Measurements from ENCODE around the gene SCAMP1.
"Not testable (repeated sequence)": the region's sequence is repeated elsewhere in the genome, so short reads cannot be mapped to it uniquely, and the experiment has no call there.

Gene SCAMP1

GRCh38 chr5:78361631-78361993 lies 1.2 kb downstream of the SCAMP1 start:
- no peak for DNase-seq (ENCODE audit: low read depth in 2 of 2)

DNA sequence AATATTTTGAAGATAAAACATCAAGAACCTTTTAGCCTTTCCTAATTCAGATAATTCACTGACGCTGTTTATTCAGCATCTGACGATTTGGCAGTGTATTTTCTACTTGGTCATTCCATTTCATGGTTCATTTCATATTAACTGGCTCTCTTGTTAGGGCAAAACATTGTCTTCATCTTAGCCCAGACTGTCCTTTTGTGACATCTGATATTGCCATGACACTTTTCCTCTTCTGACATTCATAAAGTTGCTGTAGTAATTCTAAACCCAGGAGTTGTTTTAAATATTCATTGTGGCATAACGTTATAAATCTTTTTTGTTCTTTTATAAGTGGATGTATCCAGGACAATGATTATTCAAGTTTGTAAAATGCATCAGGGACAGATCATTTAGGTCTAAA lies 1.8 kb downstream of the SCAMP1 start:
- DNase-seq (ENCODE audit: low read depth in 2 of 2), result no peak

DNA sequence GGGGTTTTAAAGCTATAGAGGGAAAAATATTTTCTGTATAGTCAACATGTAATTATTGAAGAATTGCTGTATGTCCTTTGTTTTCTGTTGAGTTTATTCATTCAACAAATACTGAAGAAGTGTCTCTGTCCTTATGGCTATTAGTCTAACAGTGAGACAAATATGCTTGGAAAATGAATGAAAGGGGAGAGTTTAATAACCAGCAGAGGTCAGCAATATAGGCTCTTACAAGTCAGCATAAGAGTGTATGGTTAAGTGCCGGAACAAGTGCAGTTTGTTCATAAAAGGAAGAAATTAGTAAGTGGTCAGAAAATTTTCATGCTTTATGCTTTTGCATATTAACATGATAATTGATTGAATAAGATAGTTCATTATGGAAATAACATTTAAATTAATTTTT lies 3.6 kb downstream of the SCAMP1 start:
- DNase-seq (ENCODE audit: low read depth in 2 of 2), result no peak

- no peak for DNase-seq (ENCODE audit: low read depth in 2 of 2)
These were observed 7.0 kb downstream of the SCAMP1 start for GRCh38 chr5:78367318-78367991.

DNA sequence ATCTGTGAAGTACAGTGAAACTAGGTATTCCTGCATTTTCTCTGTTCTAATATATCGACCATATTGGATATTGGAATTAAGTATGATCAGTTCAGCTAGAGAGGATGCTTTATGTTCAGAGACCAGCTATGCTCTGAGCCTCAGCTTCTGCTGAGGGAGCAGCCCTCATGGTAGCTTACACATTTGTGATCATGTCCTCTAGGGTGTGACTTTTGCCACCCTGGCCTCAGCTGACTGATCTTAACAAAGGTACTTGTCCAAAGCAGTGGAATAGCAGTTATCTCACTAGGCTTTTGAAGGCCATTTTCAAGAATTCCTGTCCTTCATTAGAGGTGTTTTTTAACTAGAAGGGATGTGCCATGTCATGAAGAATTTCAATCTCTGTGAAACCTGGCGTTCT lies 9.3 kb downstream of the SCAMP1 start:
- no peak for DNase-seq (ENCODE audit: low read depth in 2 of 2)

- DNase-seq (ENCODE audit: low read depth in 2 of 2), result no peak
These were observed 12.8 kb downstream of the SCAMP1 start for GRCh38 chr5:78373231-78373630.

DNA sequence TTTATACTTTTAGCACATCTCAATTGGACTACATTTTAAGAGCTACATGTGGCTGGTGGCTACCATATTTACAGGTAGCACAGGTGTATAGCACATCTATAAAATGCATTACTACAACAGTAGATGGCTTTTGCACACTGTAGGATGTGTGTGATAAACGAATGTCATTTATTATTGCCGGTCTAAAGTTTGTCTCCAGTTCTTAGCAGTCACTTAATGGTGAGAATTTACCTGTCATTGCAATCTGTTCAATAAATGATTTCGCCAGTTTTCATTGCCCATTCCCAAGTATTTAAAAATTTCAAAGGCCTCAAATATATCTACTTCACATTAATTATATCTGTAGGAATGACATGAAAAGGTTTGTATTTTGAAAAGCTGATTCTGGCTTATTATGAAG lies 15.9 kb downstream of the SCAMP1 start:
- no peak for DNase-seq (ENCODE audit: low read depth in 2 of 2)

DNA sequence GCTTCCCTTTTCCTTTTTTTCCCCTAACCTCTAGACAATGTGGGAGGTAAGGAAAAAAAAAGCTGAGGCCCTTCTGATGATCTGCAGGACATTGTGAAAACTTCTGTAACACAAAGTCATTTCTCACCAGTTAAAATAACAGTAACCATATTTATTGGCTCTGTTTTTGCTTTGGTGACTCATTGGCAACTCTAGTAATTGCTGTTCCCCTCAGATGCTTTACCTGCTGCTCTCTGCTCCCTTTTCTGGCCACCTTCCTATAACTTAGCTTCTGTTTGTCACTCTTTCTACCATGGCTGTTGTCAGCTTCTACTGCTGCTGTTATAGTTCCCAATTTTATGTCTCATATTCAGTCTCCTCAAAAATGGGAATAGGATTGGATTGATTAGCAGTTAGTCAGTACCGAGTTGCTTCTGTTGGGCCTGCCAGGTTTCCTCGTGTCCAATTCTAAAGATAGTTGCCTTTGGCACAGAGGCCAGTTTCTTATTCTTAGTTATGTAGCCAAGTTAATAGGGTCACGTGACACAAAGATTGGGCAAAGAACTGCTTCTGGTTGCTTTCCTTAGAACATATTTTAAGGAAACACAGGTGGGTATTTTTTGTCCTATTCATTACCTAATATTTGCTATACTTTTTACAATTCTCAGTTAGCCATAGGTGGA lies 16.8 kb downstream of the SCAMP1 start:
- no peak for DNase-seq (ENCODE audit: low read depth in 2 of 2)

DNA sequence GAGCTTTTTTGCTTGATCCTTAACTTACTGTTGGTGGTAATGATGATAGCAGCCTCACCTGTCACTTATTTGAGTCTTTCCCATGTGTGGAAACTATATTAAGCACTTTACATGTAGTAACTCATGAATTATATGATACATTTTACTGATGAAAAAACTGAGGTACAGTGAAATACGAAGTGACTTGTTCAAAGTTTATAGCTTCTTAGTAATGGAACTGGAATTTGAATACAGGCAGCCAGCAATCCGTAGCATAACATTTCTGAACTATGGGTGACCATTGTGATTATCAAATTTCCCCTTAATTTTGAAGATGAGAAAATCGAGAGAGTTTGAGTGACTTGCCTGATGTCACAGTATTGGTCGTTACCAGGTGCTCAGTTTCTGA lies 17.3 kb downstream of the SCAMP1 start:
- no peak for DNase-seq (ENCODE audit: low read depth in 2 of 2)

GRCh38 chr5:78387468-78388153 lies 27.2 kb downstream of the SCAMP1 start:
- DNase-seq (ENCODE audit: low read depth in 2 of 2), result no peak

GRCh38 chr5:78391357-78391756 lies 30.9 kb downstream of the SCAMP1 start:
- not testable (repeated sequence) for DNase-seq (ENCODE audit: low read depth in 2 of 2)

GRCh38 chr5:78397831-78398230 lies 37.4 kb downstream of the SCAMP1 start:
- no peak for DNase-seq (ENCODE audit: low read depth in 2 of 2)

DNA sequence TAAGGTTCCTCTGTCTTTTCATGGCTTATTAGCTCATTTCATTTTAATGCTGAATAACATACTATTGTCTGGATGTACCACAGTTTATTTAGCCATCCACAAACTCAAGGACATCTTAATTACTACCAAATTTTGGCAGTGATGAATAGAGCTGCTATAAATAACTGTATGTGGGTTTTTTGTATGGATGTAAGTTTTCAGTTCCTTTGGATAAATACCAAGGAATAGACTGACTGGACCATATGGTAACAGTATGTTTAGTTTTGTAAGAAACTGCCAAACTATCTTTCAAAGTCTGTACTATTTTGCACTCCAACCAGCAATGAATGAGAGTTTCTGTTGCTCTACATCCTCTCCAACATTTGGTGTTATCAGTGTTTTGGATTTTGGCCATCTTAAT lies 38.7 kb downstream of the SCAMP1 start:
- no peak for DNase-seq (ENCODE audit: low read depth in 2 of 2)

DNA sequence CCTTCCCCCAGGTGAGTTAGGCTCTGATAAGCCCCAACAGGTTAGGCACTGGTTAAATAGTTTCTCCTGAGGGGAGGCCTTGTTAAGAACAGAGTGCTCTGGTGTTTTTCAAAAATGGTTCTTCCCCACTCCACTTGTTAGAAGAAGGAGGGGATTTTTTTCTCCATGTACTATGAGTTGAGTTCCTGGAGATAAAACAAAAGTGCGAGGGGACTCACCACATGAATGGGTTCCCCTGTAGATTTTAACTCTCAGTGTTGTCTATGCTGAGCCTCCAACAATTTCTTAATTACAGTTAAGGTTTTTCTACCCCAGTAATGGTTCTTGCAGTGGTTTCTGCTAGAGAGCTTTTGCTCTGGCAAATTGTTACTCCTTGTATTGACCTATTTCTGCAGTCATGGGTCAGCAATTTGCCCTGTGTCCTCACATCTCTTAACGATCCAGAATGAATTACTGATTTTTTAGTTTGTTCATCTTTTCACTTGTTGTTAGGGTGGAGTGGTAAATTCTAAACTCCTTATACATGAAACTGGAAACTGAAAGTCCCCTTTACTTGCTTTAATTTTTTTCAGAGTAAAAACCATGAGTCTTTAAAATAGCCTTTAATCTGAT lies 44.4 kb downstream of the SCAMP1 start:
- DNase-seq (ENCODE audit: low read depth in 2 of 2), result no peak

- DNase-seq (ENCODE audit: low read depth in 2 of 2), result no peak
These were observed 45.7 kb downstream of the SCAMP1 start for GRCh38 chr5:78405829-78406750.

DNA sequence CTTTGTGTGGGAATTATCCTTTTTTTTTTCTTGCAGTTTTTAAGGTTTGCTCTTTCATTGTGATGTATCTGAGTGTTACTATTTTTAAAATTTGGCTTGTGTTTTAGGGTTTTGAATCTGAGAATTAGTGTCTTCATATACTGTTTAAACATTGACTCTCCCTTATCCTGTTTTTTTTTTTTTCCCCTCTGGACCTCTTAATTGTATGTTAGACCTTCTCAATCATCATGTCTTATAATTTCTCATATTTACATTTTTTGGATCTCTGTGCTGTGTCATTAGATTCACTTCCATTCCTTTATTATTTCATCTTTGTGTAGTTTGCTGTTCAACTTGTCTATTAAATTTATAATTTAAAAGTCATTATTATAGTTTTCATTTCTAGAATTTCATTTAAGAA lies 47.0 kb downstream of the SCAMP1 start:
- no peak for DNase-seq (ENCODE audit: low read depth in 2 of 2)

DNA sequence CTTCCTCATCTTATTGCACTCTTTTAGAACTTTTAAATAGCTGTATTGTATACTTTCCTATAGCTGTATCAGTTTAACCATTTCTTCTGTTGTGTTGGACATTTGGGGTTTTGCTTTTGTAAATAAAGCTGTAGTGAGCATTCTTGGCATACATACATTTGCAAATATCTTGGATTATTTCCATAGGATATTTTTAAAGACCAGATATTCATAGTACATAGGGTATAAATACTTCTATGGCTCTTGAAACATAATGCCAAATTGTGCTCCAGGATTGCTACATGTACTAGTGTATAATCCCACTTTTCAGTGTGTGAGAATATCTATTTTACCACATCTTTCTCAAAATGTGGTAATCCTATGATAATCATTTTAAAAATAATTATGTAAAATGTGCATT lies 51.2 kb downstream of the SCAMP1 start:
- DNase-seq (ENCODE audit: low read depth in 2 of 2), result no peak

- no peak for DNase-seq (ENCODE audit: low read depth in 2 of 2)
These were observed 56.4 kb downstream of the SCAMP1 start for GRCh38 chr5:78416677-78417425.

GRCh38 chr5:78419396-78419795 lies 59.0 kb downstream of the SCAMP1 start:
- DNase-seq (ENCODE audit: low read depth in 2 of 2), result no peak

DNA sequence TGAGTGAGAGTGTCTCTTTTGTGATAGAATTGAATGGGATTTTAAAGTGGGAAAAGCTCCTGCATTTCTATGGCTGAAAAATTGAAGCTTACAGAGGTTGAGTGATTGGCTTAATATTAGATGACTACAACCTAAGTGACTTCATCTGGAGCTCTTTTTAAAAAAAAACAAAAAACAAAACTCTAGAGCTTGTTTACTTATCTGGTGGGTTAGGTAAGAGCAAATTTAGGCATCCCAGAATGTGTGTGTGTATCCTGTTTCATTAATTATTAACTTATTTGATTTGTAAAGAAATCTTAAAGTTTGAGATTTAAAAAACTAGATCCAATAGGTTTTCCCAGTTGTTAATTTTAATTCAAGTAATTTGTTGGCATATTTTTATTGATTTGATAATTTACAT lies 60.1 kb downstream of the SCAMP1 start:
- DNase-seq (ENCODE audit: low read depth in 2 of 2), result no peak

- no peak for DNase-seq (ENCODE audit: low read depth in 2 of 2)
These were observed 64.2 kb downstream of the SCAMP1 start for GRCh38 chr5:78424665-78425064.
